DMS114 treated with DMSO at 0.1 percent for 48 hours (cell line): ENCODE data around the gene SH2D3C.

ENCODE experiments used
- DNase-seq: peaks from one replicate; lab custom pipeline; 2025; ENCODE audit not compliant: unreplicated experiment; lab: John Stamatoyannopoulos, UW

The SH2D3C gene

DNA sequence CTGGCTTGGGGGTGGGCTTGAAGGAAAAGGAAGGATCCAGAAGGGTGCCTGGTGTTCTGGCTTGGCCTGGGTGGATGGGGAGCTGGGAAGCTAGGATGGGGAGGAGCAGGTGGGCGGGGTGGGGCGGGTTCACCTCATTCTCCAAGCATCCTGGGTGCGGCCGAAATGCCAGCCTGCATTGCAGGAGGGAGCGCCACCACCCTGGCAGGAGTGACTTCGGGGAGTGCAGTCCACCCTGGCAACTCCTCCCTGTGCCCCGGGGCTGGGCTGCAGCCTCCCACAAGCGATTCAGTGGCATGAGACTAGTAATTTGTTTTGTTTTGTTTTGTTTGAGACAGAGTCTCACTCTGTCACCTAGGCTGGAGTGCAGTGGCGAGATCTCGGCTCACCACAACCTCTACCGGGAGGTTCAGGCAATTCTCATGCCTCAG, 57.1 kb downstream of the SH2D3C start:
- DNase-seq, result no peak

DNA sequence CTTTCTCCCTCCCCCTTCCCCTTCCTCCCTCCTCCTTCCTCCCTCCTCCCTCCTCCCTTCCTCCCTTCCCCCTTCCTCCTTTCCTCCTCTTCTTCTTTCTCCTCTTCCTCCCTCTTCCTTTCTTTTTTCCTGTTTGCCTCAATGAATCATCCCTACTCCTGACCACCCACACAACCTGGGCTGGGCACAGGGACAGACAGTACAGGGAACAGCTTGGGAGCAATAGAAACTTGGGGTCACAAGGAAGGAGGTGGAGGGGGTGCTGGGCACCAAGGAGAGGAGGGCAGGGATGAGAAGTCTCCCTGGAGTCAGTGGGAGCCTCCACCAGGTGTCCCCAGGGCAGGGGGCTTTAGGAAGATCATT, 57.6 kb downstream of the SH2D3C start:
- DNase-seq, result no peak

DNA sequence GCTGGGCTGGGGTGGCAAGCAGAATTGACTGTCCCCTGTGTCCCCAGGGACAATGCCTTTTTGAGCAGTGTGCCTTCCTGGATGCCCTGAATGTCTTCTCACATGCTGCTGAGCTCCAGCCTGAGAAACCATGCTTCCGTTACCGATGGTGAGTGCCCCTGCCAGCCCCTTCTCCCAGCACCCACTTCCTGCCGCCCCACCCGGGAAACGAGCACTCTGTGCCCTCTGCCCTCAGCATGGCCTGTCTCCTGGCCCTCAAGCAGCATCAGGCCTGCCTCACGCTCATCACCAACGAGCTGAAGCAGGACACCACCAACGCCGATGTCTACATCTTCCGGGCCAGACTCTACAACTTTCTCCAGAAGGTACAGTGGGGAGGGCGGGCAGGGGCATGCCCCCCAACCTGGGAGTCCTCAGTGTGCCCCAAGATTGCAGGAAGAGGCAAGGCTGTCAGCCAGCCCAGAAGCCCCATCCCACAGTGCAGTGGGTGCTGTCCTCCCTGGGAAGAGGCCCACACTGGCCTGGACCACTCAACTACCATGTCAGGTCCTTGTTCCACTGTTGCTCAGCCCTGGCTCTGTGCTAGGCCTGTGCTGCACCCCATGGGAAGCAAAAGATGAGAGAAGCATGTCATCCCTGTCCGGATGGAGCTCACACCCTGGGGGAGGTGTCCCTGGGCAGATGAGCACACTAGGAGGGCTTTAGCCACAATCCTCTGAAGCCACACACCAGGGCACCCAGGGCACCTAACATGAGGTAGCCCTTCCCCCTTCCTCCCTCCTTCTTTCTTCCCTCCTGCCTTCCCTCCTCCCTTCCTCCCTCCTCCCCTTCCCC, 58.2 kb downstream of the SH2D3C start:
- no peak for DNase-seq

DNA sequence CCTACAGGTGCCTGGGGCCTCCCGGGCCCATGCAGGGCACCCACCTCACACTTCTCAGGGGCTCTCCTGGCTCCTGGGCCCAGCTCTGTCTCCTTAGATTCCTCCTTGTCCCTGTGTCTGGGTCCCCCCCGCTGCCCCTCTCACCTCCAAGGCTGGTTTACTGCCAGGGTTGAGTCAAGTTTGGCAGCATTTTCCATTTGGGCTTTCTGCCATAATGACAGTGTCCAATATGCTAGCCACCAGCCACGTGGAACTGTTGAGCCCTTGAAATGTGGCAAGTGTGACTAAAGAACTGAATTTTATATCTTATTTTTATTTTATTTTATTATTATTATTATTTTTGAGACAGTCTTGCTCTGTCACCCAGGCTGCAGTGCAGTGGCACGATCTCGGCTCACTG, 60.7 kb downstream of the SH2D3C start:
- no peak for DNase-seq

DNA sequence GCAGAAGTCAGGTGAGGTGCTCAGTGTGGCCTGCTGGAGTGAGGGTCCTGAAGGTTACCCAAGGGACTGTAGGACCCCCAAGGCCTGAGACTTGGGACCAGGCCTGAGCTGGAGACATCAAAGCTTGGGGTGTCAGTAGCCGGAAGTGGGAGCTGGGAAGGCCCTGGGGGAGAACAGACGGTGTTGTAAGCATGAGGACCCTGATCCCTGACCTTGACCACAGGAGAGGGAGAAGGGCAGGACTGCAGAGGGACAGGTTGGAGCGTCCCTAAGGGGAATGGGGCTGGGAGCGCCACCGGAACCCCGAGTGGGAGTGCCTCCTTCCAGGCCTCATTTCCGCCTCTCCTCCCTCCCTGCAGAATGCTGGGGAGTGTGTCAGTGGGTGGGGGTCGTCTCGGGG, 62.1 kb downstream of the SH2D3C start:
- DNase-seq, result no peak

DNA sequence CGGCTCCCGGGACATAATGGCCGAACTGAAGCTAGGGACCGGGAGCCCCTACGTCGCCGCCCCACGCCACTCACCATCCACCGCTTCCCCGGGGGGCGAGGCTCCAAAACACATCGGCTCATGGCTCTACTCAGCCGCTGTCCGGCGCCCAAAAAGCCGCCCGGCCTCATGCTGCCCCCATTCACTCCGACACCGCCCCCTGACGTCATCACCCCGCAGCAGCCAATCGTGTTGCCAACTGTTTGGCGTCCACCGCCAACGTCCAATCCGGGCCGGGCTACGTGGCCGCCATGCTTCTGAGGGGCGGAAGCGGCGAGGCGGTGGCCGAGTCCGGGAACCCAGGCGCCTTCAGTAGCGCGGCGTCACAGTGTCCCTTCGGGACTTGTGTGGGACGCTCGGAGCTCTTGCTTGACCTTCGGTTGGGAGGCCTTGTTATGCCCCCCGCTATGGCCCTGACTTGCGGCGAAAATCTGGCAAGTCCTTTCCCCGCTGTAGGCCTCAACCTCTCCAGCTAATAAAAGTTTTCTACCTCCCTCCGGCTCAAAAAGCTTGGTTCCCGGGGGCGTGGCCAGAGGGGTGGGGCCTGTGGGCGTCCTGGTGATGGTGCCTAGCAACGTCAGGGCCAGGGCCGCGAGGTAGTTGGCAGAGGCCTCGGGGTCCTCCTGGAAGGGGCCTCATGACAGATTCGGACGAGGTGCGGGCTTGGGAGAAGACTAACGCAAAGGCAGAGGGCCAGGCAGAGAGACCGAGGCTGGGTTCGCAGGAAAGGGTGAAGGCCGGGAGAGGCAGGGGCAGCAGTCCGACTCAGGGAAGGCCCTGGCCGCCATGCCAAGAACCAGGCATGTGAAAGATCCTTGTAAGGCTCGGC, 62.8 kb downstream of the SH2D3C start, which contains the start of the genes PTRH1 and TTC16:
Gene PTRH1, minus strand, starts transcription at position 194 of the 868 bp plus-strand sequence. Its CDS starts 24 bp downstream, at position 170.
Gene TTC16, plus strand, starts transcription at position 610 of the 868 bp plus-strand sequence. Its CDS starts 67 bp downstream, at position 677.
- peak; percentile 84 for DNase-seq

DNA sequence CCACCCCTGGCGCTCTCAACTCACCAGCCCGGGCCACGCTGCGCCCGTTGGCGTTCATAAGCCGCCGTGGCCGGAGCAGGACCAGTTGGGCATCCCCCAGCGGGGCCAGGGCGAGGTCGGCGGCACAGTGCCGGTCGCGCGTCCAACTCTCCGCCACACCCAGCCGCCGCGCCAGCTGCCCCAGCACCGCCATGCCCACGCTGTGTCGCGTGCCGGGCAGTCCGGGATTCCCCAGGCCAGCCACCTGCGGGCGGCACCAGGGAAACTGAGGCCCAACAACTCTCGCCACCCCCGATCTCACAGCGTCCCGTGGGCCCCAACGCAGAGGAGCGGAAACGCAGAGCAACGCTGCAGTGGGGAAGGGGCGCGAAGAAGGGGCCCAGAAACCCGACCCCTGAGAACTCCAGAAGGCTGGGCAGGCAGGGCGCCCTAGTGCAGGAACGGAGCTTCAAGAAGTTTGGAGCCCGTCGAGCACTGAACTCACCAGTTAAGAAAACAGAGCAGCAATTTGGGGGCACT, 63.5 kb downstream of the SH2D3C start:
- DNase-seq, result no peak

DNA sequence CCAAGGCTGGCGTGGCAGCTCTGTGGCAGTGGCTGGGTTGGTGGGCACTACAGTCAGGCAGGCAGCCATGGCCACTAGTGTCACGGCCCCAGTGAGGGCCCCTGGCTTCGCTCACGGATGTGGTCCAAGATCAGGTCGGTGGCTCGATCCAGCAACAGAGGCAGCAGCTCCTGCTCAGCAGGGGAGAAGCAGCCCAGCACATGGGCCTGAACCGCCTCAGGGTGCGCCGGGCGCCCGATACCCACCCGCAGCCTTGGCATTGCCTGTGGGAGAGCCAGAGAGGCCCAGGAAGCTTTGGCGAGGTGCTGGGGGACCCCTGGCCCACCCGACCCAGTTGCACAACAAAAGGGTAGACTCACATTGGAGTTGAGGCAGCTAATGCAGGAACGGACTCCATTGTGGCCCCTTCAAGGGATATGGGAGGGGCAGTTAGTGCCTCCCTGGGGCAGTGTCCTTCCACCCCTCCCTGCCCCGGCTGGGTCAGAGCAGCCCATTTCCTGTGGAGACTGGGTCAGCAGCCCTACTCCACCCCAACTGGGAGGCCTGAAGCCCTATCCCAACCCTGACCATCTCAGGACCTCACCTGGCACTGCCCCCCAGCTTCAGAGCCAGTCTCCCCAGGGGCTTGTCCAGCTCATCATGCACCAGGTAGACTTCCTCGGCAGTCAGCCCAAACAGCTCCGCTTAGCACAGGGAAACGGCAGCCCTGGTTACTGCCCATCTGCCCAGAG, 64.3 kb downstream of the SH2D3C start:
- DNase-seq, result no peak

DNA sequence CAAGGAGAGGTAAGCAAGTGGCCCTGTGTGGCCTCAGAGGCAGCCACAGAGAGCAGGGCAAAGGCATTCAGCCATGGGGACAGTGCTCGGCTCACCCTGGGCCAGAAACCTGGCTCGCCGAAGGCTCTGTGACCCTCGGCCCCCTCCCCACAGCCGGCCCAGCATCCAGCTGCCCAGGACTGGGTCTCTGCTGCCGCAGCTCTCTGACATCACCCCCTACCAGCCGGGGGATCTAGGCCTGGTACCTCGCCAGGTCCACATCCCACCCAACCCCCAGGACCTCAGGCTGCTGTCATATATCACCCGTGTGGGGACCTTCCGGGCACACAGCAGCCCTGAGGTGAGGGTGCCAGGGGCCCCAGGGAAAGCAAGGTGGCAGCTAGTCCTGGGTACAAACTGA, 65.6 kb downstream of the SH2D3C start:
- no peak for DNase-seq

DNA sequence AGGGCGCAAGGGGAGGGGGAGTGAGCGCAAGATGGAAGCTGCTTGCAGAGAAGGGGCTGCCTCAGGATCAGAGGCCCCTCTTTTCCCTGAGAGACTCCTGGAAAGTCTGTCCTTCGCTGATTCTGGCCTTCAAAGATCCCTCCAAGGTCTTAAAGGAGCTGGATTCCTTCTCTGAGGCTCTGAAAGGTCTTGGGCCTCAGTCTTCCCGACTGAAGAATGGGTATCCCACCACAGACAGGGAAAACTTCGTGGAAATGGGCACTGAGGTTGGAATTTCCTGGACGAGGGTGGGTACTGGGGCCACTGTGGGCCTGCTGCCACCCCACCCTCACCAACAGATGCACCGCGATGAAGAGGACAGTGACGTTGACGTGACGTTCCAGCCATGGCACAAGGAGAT, 66.1 kb downstream of the SH2D3C start:
- DNase-seq, result no peak

DNA sequence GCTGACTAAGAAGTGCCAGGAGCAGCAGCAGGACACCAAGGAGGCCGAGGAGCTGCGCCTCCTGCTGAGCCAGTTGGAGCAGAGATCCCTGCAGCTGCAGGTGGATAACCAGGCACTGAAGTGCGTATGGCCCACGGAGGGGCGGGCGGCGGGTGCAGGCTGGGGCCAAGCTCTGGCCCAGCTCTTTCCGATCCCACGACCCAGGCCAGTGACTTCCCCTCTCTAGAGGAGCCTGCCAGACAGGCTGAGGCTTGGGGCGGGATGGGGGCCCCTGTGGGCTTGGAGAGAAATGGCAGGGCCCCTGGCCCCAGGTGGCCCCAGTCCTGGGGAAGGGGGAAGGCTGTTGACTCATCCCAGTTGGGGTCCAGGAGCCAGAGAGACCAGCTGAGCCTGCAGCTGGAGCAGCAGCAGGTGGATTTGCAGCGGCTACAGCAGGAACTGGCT, 66.6 kb downstream of the SH2D3C start:
- DNase-seq, result no peak

DNA sequence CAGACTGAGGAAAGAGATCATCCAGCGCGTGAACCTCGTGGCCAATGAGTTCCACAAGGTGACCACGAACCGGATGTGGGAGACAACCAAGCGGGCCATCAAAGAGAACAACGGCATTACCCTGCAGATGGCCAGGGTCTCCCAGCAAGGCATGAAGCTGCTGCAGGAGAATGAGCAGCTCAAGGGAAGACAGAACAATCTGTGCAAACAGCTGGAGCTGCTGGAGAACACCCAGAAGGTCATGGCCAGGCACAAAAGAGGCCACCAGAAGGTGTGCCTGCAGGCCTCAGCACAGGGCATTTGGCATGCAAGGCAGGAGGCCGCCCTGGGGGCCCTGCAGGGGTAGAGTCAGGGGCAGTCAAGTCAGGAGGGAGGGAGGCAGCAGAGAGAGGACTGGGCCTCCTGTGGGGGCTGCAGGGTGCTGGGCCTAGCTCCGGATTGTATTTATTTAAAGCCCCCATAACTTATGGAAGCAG, 67.2 kb downstream of the SH2D3C start:
- no peak for DNase-seq

DNA sequence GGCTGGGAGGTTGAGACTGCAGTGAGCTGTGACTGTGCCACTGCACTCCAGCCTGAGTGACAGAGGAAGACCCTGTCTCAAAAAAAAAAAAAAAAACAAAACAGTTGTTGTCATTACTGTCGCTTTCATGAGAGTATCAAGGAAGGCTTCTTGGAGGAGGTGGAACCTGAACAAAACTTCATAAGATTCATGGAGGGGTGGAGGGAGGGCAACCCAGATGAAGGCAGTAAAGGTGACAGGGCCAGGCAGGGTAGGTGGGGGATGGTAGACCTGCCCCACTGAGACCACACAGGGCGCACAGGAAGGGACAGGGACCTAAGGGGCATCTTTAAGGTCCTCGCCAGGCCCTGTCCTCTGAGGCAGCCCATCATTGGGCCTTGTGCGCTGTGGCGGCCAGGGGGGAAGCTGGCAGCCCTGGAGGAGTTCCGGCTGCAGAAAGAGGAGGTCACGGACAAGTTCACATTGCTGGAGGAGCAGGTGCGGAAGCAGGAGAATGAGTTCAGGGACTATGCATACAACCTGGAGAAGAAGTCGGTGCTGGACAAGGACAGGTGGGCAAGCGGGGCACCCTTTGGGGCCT, 68.2 kb downstream of the SH2D3C start:
- DNase-seq, result no peak

DNA sequence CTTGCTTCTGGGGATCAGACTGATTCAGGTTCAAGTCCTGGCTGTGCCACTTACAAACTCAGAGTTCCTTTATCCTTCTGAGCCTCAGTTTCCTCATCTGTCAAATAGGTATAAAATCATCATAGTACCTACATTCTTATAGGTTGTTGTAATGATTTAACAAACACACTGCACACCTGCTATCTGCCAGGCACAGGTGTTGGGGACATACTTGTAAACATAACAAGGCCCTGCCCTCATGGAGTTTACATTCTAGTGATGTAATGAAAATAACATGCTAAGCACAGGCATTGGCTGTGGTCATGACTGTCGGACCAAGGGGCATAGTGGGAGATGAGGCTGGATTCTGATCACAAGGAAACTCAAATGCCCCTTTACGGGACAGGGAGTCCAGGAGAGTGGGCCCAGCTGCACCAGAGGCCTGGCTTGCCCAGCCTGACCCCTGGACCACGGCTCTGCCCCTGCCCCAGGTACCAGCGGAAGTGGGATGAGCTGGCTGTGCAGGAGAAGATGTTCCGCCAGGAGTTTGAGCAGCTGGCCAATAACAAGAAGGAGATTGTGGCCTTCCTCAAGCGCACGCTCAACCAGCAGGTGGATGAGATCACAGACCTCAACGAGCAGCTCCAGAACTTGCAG, 69.4 kb downstream of the SH2D3C start:
- DNase-seq, result no peak

DNA sequence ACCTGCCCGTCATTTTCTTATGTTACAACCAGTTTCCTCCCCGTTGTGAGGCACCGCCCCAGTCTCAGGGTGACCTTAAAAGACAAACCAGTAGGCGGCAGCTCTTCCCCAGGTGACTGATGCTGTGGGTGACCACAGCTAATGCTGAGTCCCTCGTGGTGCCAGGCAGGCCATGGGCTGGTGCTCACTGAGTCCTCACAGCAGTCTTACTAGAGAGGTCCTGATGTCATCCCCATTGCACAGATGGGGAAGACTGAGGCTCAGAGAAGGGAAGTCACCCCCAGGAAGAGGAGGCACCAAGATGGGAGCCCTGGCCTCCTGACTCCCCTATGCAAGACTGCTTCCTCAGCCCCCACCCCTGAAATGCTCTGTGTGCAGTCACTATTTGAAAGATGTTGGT, 70.7 kb downstream of the SH2D3C start:
- no peak for DNase-seq

DNA sequence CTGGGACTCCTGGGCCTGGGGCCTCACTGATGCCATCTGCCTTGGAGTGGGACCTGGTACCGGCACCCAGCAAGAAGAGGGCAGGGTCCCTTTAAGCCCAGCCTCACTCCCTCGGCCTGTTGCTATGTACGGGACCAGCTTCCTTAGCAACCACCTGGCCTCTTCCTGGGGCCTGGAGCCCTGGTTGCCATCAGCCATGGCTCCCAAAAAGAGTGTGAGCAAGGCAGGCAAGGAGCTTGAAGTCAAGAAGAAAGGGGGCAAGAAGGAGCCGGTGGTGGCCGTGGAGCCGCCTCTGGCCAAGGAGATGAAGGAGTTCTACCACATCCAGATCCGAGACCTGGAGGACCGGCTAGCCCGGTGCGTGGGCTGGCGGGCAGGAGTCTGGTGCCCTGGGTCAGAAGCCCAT, 71.6 kb downstream of the SH2D3C start, which contains the start of gene CFAP157:
Gene CFAP157, plus strand, starts transcription at position 153 of the 406 bp plus-strand sequence. Its CDS starts 44 bp downstream, at position 197.
- no peak for DNase-seq

DNA sequence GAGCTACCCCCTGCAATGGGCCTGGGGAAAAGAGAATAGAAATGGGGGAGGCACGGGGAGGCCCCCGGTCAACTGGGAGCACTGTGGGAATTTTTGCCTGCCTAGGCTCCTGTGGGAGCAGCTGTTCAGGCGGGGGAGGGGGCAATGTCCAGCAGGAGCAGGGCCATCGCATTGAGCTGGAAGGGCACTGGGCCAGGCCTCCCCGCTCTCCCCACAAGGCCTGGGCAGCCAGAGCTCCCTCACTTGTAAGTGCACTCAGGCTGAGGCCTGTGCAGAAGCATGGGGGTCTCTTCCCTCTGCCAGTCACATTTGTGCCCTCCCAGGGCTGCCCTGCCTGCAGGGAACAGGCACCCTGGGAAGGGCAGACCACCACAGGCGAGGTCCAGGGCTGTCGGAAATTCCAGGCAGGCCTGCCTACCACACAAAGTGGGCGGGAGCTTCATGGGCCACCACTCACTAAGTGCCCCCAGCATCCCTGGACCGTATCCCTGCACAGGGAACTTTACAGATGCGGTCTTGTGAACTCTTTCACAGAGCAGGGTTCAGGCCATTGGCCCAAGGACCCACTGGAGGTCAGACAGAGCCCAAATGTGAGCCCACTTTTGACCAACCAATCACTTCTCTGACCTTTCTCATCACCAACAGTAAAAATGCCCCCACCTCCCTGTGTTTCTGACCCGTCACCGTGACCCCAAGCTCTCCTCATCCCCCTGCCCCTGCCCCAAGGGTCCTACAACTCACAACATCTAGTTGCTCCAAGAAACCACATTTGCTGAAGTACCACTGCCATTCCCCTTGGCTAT, 72.7 kb downstream of the SH2D3C start:
- DNase-seq, result no peak

DNA sequence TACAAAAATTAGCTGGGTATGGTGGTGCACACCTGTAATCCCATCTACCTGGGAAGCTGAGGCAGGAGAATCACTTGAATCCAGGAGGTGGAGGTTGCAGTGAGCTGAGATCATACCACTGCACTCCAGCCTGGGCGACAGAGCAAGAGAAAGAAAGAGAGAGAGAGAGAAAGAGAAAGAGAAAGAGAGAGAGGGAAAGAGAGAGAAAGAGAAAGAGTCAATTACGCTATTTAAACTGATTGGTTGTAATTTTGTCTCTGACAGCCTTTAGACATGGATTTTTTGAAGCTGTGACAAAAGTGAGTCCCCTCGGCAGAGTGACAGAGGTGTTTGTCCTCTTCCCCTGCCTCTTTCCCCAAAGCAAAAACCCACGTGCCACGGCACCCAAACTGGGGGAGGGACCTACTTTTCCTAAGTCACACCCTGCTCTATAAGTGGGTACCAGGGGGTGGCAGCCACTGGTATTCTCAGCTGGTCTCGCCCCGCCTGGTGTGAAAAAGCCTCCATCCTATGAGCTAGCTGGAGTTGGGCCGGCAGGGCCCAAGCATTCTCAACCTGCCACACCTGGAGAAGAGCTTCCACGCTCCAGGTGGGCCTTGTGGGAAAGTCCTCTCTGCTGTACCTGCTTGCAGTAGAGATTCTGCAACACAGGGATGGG, 75.0 kb downstream of the SH2D3C start:
- no peak for DNase-seq
